ENCODE measurements around the gene SLC29A2. TPM values are rescaled to one million over a fixed set of nuclear protein-coding genes. Genes with fewer than 3 reads are reported as not detected.

SLC29A2 gene, protein sequence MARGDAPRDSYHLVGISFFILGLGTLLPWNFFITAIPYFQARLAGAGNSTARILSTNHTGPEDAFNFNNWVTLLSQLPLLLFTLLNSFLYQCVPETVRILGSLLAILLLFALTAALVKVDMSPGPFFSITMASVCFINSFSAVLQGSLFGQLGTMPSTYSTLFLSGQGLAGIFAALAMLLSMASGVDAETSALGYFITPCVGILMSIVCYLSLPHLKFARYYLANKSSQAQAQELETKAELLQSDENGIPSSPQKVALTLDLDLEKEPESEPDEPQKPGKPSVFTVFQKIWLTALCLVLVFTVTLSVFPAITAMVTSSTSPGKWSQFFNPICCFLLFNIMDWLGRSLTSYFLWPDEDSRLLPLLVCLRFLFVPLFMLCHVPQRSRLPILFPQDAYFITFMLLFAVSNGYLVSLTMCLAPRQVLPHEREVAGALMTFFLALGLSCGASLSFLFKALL
- total RNA-seq (2022) (30.3 and 32.0 TPM in 2 replicates), Bru-seq, nascent RNA (percentile 85 among the genes with signal in this experiment), BruChase-seq, experiment 1, labeled RNA remaining after a 2-hour chase (percentile 83 among the genes with signal in this experiment), BruChase-seq, experiment 2, labeled RNA remaining after a 6-hour chase (percentile 83 among the genes with signal in this experiment)
- long read RNA-seq, transcript SLC29A2-202 (12 exons, 2,514 nt) = major isoform, 5 of 70 reads
- long read RNA-seq, partial matches to known transcripts = 10 of 70 reads
- long read RNA-seq, other reads (novel, unspliced or antisense) = 52 of 70 reads

DNA sequence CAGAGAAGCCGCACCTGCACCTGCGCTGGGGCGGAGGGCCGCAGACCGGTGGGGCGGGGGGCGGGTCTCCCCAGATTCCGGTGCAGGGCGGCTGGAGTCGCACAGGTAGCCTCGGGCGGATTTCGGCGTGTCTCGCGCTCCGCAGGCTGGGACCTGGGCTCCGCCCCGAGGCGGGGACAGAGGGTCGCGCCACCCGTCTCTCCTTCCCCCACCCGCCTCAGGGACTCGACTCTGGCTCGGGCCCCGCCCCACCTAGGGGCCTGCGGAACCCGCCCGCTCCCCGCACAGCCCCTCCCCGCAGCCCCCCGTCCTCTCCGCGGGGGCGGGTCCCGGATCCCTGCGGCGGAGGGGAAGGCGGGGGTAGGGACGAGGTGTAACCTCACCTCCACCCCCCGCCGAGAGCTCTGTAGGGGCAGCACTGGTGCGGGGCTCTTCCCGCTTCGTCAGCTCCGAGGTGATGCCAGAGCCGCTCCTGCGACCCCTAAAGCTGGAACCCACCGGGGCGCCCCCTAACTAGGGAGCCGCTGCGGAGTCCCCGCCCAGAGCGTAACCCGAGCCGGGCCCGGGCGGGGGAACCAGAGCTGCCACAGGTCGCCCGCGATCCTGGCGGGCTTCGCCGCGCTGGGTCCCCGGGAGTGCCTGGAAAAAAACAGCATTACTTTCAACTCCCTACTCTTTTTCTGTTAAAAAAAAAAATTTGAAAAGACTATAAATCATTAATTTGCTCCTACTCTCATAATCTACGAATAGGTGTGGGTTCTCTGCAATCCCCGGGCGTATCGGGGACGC lies at the start of gene SLC29A2:
Gene SLC29A2, minus strand, starts transcription at position 134 of the 789 bp plus-strand sequence. CDS start 169 bp downstream, outside the sequence.
- peak; percentile 98 to 99 for DNase-seq

DNA sequence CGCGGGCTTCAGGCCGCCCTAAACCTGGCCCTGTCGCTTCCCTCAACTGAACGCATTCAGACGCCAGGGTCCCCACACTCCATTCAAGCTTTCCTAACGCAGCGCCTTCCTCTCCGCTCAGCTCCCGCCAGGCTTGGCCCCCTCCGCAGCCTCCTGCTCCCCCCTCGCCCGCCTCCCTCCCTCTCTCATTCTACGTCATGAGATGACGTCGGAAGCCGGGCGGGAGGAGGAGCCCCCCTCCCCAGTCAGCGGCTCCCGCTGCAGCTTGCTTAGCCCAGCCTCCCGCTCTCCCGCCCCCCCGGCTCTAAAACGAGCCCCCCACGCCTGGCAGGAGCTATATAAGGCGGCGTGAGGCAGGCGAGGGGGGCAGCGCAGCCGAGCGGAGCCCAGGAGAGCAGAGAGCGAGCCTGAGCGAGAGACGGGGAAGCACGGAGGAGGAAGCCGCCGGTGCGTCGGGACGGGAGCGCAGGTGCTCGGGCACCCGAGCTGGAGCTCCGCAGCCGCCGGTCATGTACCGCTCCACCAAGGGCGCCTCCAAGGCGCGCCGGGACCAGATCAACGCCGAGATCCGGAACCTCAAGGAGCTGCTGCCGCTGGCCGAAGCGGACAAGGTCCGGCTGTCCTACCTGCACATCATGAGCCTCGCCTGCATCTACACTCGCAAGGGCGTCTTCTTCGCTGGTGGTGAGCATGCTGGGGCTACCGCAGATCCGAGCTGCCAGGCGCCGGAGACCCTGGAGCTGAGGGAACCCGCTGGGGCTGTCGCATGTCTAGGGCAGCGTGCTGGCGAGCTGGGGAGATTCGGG lies 49.3 kb upstream of the SLC29A2 start, which contains the start of gene NPAS4:
Gene NPAS4, plus strand, starts transcription at position 365 of the 806 bp plus-strand sequence. Its CDS starts 145 bp downstream, at position 510.
- CTCF ChIA-PET = interaction anchor here (1.0 to 1.5 kb wide), 11 partner anchors 12 to 258 kb away, joined by 3 to 29 read pairs (median 7); partner anchors contain the start of genes DPP3, MRPL11 and PELI3
- Histone ChIP-seq H3K4me3 (ENCODE audit: low read depth, low read length) (no peak within 1 kb of the TSS), H3K4me1 (no peaks in the 10 kb centered on the region), H3K27me3 (replicated peaks; ENCODE audit: control insufficient read depth, insufficient read depth, low read length) (no peaks in the 10 kb centered on the region; the same call in 1 of the 2 replicates), H3K9me3 (peaks cover 7% of the 10 kb centered on the region; the same call in 1 of the 2 replicates), H3K36me3 (ENCODE audit: control insufficient read depth, insufficient read depth, low read length) (no peaks in the 10 kb centered on the region)
- H3K36me3 Mint-ChIP-seq (ENCODE audit: insufficient read depth, unreplicated experiment) = peaks cover 18% of the 10 kb centered on the region
- no peak within 1 kb of the TSS for H3K27ac Mint-ChIP-seq (ENCODE audit: unreplicated experiment)
- H3K4me1 Mint-ChIP-seq (ENCODE audit: low read depth, unreplicated experiment) = peaks cover 14% of the 10 kb centered on the region
- no peak for DNase-seq
- no peak within 1 kb of the TSS for H3K4me3 Mint-ChIP-seq (ENCODE audit: unreplicated experiment)
- POLR2A ChIA-PET = interaction anchor here (0.6 to 1.5 kb wide), 4 partner anchors 18 to 125 kb away, joined by 3 to 8 read pairs (median 4); partner anchors contain the start of genes DPP3, MRPL11 and ZDHHC24
- peaks cover 10% of the 10 kb centered on the region for H3K9me3 Mint-ChIP-seq (ENCODE audit: unreplicated experiment)
- intact Hi-C loops (cut with micrococcal nuclease; ENCODE audit: unreplicated experiment) = loop anchor here (1.0 kb wide), 2 partner anchors 17 to 59 kb away; partner anchors contain the start of genes DPP3 and MRPL11
- no TSS peak for BruUV-seq (replicated peaks)
- TF ChIP-seq, protein P1, sequence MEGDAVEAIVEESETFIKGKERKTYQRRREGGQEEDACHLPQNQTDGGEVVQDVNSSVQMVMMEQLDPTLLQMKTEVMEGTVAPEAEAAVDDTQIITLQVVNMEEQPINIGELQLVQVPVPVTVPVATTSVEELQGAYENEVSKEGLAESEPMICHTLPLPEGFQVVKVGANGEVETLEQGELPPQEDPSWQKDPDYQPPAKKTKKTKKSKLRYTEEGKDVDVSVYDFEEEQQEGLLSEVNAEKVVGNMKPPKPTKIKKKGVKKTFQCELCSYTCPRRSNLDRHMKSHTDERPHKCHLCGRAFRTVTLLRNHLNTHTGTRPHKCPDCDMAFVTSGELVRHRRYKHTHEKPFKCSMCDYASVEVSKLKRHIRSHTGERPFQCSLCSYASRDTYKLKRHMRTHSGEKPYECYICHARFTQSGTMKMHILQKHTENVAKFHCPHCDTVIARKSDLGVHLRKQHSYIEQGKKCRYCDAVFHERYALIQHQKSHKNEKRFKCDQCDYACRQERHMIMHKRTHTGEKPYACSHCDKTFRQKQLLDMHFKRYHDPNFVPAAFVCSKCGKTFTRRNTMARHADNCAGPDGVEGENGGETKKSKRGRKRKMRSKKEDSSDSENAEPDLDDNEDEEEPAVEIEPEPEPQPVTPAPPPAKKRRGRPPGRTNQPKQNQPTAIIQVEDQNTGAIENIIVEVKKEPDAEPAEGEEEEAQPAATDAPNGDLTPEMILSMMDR (IDR thresholded peaks at IDR 0.05; ENCODE audit: insufficient read depth in 1 of 2, low read depth in 1 of 2, low read length in 1 of 2, severe bottlenecking in 1 of 2, unreplicated experiment in 1 of 2) = no peak
- H3K27me3 Mint-ChIP-seq (ENCODE audit: insufficient read depth, unreplicated experiment) = peaks cover 11% of the 10 kb centered on the region

More for the DNA sequence above, at the start of gene SLC29A2:
- H3K36me3 Mint-ChIP-seq (ENCODE audit: insufficient read depth, unreplicated experiment) = peaks cover 41% of the 10 kb centered on the region
- H3K27me3 Mint-ChIP-seq (ENCODE audit: insufficient read depth, unreplicated experiment) = no peaks in the 10 kb centered on the region
- no peaks in the 10 kb centered on the region for H3K9me3 ChIP-seq
- ChIA-PET CTCF (interaction anchor here (0.6 to 2.3 kb wide), 6 partner anchors 13 to 89 kb away, joined by 3 to 13 read pairs (median 4); no protein-coding TSS in a partner anchor), POLR2A (interaction anchor here (0.7 to 1.4 kb wide), 7 partner anchors 9 to 306 kb away, joined by 3 to 4 read pairs (median 3); partner anchors contain the start of genes MRPL11 and RBM4B)
- TF ChIP-seq, protein P1 (IDR thresholded peaks at IDR 0.05; ENCODE audit: insufficient read depth in 1 of 2, low read depth in 1 of 2, low read length in 1 of 2, severe bottlenecking in 1 of 2, unreplicated experiment in 1 of 2) = peak in 1 of 2 experiments; percentile 3
- H3K4me3 ChIP-seq (ENCODE audit: low read depth, low read length) = peak within 1 kb of the TSS; percentile 95
- H3K27ac Mint-ChIP-seq (ENCODE audit: unreplicated experiment) = peak within 1 kb of the TSS; percentile 76
- H3K9me3 Mint-ChIP-seq (ENCODE audit: unreplicated experiment) = no peaks in the 10 kb centered on the region
- no TSS peak for BruUV-seq (replicated peaks)
- intact Hi-C loops (cut with micrococcal nuclease; ENCODE audit: unreplicated experiment) = loop anchor here (1.0 to 2.0 kb wide), 2 partner anchors 21 to 27 kb away; partner anchors contain the start of gene BRMS1
- H3K4me3 Mint-ChIP-seq (ENCODE audit: unreplicated experiment) = peak within 1 kb of the TSS; percentile 69
- peaks cover 3% of the 10 kb centered on the region; the same call in 1 of the 2 replicates for H3K36me3 ChIP-seq (ENCODE audit: control insufficient read depth, insufficient read depth, low read length)
- H3K4me1 Mint-ChIP-seq (ENCODE audit: low read depth, unreplicated experiment) = peaks cover 9% of the 10 kb centered on the region
- H3K4me1 ChIP-seq = peaks cover 15% of the 10 kb centered on the region
- H3K27me3 ChIP-seq (replicated peaks; ENCODE audit: control insufficient read depth, insufficient read depth, low read length) = no peaks in the 10 kb centered on the region

All from Caco-2 (cell line).